Measurements from ENCODE around the gene SPTAN1. TPM values are rescaled to one million over a fixed set of nuclear protein-coding genes. Genes with fewer than 3 reads are reported as not detected.

SPTAN1 gene
- total RNA-seq, 4 donors from 2014 or later, result 234 to 464 (median 328) TPM

DNA sequence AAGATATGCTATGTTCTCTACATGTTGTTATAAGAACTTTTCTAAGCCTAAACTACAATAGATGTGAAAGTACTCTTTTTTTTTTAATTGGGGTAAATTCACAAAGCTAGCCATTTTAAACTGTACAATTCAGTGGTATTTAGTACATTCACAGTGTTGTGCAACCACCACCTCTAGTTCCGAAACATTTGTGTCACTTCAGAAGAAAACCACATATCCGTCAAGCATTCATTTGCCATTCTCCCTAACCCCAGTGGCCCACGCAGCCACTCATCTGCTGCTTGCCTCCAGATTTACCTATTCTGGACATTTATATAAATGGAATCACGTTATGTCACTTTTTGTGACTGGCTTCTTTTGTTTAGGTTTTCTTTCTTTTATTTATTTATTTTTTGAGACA lies 43.1 kb downstream of the SPTAN1 start:
- peaks cover 0 to 86% (median 35%) of the 10 kb centered on the region in 4 donors for H3K36me3 ChIP-seq
- in situ Hi-C loops (cut with MboI; ENCODE audit: low pct_ligation_motif_present in 1 of 4, low pct_unique_long_range_greater_than_20kb in 1 of 4, low sequenced_read_pairs in 3 of 4), result no loop called here
- TF ChIP-seq POLR2AphosphoS5 (IDR thresholded peaks at IDR 0.05) (no peak), EP300 (IDR thresholded peaks at IDR 0.05; ENCODE audit: low read depth) (no peak), POLR2A (IDR thresholded peaks at IDR 0.05) (no peak)
- TF ChIP-seq, protein P1, sequence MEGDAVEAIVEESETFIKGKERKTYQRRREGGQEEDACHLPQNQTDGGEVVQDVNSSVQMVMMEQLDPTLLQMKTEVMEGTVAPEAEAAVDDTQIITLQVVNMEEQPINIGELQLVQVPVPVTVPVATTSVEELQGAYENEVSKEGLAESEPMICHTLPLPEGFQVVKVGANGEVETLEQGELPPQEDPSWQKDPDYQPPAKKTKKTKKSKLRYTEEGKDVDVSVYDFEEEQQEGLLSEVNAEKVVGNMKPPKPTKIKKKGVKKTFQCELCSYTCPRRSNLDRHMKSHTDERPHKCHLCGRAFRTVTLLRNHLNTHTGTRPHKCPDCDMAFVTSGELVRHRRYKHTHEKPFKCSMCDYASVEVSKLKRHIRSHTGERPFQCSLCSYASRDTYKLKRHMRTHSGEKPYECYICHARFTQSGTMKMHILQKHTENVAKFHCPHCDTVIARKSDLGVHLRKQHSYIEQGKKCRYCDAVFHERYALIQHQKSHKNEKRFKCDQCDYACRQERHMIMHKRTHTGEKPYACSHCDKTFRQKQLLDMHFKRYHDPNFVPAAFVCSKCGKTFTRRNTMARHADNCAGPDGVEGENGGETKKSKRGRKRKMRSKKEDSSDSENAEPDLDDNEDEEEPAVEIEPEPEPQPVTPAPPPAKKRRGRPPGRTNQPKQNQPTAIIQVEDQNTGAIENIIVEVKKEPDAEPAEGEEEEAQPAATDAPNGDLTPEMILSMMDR (IDR thresholded peaks at IDR 0.05), result no peak

DNA sequence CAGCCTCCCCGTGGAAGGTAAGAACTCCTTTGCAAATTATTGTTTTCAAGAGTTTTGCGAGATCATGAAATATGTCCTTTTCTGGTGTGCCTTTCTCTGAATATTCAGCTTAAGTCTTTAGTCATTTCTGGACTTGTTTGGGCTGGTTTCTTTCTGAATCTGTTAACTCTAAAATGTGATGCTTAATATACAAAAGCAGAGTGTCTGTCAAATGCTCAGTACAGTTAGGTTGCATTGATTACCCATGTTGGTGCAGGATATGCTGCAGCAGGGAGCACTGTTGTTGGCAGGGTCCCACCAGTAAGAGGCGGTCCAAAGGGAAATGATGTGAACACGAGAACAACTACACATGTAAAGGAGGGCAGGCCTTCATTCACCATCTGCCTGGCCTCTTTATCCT lies 47.7 kb downstream of the SPTAN1 start:
- Histone ChIP-seq H3K27me3 (no peaks in the 10 kb centered on the region), H3K9me3 (no peaks in the 10 kb centered on the region), H3K27ac (no peak overlapping the region), H3K36me3 (peaks cover 0 to 79% (median 33%) of the 10 kb centered on the region in 4 donors), H3K4me1 (no peaks in the 10 kb centered on the region), H3K4me3 (no peak overlapping the region)
- TF ChIP-seq, protein P1 (IDR thresholded peaks at IDR 0.05), result no peak
- TF ChIP-seq EP300 (IDR thresholded peaks at IDR 0.05; ENCODE audit: low read depth) (no peak), POLR2A (IDR thresholded peaks at IDR 0.05) (no peak)
- in situ Hi-C loops (cut with MboI; ENCODE audit: low pct_ligation_motif_present in 1 of 4, low pct_unique_long_range_greater_than_20kb in 1 of 4, low sequenced_read_pairs in 3 of 4) (loop anchor here in 1 of 4 donors (25.0 kb wide), 1 partner anchor 387 kb away; no protein-coding TSS in a partner anchor), intact Hi-C loops (cut with DNase I; ENCODE audit: low total_unique reads) (no loop called here)
- no peak for DNase-seq
- 64 to 81% methylated on average over 2 to 4 of the region's 4 CpGs for WGBS, 2 donors (ENCODE audit: low coverage in 1 of 2)

More for the DNA sequence above, 43.1 kb downstream of the SPTAN1 start:
- H3K27me3 ChIP-seq, result no peaks in the 10 kb centered on the region
- no peaks in the 10 kb centered on the region for H3K9me3 ChIP-seq
- WGBS, 2 donors (ENCODE audit: low coverage in 1 of 2), result 91 to 92% methylated on average over 4 of the region's 4 CpGs
- H3K27ac ChIP-seq, result no peak overlapping the region
- intact Hi-C loops (cut with DNase I; ENCODE audit: low total_unique reads), result loop anchor here (10.0 kb wide), 1 partner anchor 369 kb away; no protein-coding TSS in a partner anchor
- no peak for DNase-seq
- H3K4me3 ChIP-seq, result no peak overlapping the region
- no peaks in the 10 kb centered on the region for H3K4me1 ChIP-seq

DNA sequence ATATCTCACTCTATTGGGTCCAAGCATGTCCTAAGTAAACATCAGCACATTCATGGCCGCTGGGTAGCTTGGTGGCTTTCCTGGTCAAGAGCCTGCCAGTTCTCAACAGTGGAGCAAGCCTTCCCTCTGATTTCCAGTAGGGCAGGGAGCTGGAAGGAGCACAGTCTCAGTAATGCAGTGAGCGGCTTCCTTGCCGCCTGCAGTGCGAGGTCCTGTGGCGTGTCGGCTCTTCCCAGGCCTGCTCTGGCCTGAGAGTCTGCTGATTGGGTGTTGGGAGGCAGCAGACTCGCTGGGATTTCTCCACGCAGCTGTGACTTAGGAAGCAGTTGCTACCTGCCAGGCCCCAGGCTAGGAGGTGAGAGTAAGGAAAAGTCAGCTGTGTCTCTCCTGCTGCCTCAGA lies 51.3 kb downstream of the SPTAN1 start:
- in situ Hi-C loops (cut with MboI; ENCODE audit: low pct_ligation_motif_present in 1 of 4, low pct_unique_long_range_greater_than_20kb in 1 of 4, low sequenced_read_pairs in 3 of 4), result loop anchor here in 1 of 4 donors (25.0 kb wide), 1 partner anchor 384 kb away; no protein-coding TSS in a partner anchor
- WGBS, 2 donors (ENCODE audit: low coverage in 1 of 2), result 86% methylated on average over 8 of the region's 8 CpGs; no CpG with 5 or more reads in 1 of the 2 donors
- Histone ChIP-seq H3K27ac (no peak overlapping the region), H3K27me3 (no peaks in the 10 kb centered on the region), H3K4me1 (no peaks in the 10 kb centered on the region), H3K9me3 (no peaks in the 10 kb centered on the region), H3K4me3 (no peak overlapping the region), H3K36me3 (peaks cover 0 to 82% (median 39%) of the 10 kb centered on the region in 4 donors)
- TF ChIP-seq, protein P1 (IDR thresholded peaks at IDR 0.05), result no peak
- no peak for TF ChIP-seq POLR2AphosphoS5 (IDR thresholded peaks at IDR 0.05)
- no peak for TF ChIP-seq EP300 (IDR thresholded peaks at IDR 0.05; ENCODE audit: low read depth)
- no peak for TF ChIP-seq POLR2A (IDR thresholded peaks at IDR 0.05)
- no peak for DNase-seq
- intact Hi-C loops (cut with DNase I; ENCODE audit: low total_unique reads), result no loop called here

DNA sequence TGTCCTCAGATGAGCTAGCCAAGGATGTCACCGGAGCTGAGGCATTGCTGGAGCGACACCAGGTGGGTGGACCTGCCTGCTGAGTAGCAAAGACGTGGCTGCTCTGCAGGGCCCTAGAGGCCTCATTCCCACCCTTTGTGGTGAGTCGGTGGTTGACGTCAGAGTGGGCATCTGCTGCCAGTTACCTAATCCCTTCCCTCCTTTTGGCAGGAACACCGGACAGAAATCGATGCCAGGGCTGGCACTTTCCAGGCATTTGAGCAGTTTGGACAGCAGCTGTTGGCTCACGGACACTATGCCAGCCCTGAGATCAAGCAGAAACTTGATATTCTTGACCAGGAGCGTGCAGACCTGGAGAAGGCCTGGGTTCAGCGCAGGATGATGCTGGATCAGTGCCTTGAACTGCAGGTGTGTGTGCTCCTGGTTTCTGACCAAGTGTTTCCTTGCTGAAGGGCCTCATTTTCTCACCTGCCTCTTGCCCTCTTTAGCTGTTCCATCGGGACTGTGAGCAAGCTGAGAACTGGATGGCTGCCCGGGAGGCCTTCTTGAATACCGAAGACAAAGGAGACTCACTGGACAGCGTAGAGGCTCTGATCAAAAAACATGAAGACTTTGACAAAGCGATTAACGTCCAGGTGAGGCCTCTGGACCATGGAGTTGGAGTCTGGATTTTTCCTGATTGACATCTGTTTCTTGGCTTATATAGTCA lies 55.4 kb downstream of the SPTAN1 start:
- Histone ChIP-seq H3K4me3 (no peak overlapping the region), H3K27ac (peak overlapping the region in 3 of 4 donors; percentile 23 to 41 (median 33)), H3K27me3 (no peaks in the 10 kb centered on the region), H3K9me3 (no peaks in the 10 kb centered on the region), H3K36me3 (peaks cover 0 to 90% (median 44%) of the 10 kb centered on the region in 4 donors), H3K4me1 (no peaks in the 10 kb centered on the region)
- peak; percentile 27 for DNase-seq
- in situ Hi-C loops (cut with MboI; ENCODE audit: low pct_ligation_motif_present in 1 of 4, low pct_unique_long_range_greater_than_20kb in 1 of 4, low sequenced_read_pairs in 3 of 4), result loop anchor here in 1 of 4 donors (25.0 kb wide), 1 partner anchor 380 kb away; no protein-coding TSS in a partner anchor
- peak in 2 of 3 donors; percentile 15 to 50 for TF ChIP-seq POLR2AphosphoS5 (IDR thresholded peaks at IDR 0.05)
- no peak for TF ChIP-seq POLR2A (IDR thresholded peaks at IDR 0.05)
- intact Hi-C loops (cut with DNase I; ENCODE audit: low total_unique reads), result no loop called here
- 85 to 91% methylated on average over 6 to 16 of the region's 16 CpGs for WGBS, 2 donors (ENCODE audit: low coverage in 1 of 2)
